ENCODE results near the gene NOX3.

DNA sequence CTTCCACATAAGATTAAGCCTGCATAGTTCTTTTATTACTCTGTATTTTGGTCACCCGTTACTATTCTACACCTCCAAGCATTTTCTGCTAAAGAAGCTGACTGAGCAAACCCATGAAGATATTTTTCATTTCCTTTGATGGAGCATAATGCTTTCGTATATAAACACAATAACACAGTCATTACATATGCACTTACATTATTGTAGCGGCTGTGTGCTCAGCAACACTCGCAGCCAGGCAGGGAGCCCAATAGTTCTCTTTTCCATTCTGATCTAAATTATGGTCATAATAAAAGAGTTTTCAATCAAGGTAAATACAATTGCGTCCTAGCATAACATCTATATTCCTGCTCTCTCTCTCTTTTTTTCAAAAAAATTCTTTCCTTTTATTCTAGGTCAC, 71.7 kb downstream of the NOX3 start:
- TF ChIP-seq POLR2A (IDR thresholded peaks at IDR 0.05; ENCODE audit: low read depth, low read length): no peak
- TF ChIP-seq POLR2AphosphoS5 (IDR thresholded peaks at IDR 0.05; ENCODE audit: low read depth, low read length): no peak
- TF ChIP-seq TAF1 (IDR thresholded peaks at IDR 0.05; ENCODE audit: low read depth, low read length): no peak

All from GM12891 (cell line).